GM21529 (cell line): ENCODE results near the gene CREBBP.

Experiments used
- ATAC-seq: cut with Tn5 transposase; IDR thresholded peaks from one replicate; pipeline ENCODE4 v1.9.1; 2021; ENCODE audit not compliant: unreplicated experiment

CREBBP gene

GRCh38 chr16:3879887-3880564, 487 bp downstream of the CREBBP start:
- ATAC-seq: peak; percentile 59

DNA sequence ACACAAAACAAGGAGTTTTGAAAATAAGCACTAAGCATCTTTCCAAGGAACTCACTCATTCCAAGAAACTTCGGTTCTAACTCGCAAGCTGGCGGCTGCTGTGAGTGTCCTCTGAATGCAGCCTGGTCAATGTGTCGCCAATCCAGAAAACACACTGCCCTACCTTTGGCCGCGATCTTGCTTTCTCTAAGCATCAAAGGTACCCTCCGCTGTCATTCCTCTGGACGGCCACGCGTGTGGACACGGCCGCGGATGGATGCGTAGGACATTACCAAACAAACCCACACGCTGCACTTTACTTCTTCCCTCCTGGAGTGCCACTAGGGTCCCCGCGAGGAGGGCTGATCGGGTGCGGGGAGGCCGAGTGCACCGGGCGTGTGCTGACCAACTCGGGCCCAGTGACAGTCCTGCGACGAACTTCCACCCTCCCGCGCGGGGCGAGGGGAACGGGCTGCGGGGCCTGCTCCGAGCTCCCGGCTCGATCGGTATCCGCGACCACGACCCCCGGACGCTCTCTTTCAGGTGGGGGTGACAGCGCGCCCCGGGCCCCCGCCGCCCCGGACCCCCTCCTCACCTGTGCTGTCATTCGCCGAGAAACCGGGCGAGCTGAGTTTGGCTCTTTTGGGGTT, 1.1 kb downstream of the CREBBP start:
- no peak for ATAC-seq

DNA sequence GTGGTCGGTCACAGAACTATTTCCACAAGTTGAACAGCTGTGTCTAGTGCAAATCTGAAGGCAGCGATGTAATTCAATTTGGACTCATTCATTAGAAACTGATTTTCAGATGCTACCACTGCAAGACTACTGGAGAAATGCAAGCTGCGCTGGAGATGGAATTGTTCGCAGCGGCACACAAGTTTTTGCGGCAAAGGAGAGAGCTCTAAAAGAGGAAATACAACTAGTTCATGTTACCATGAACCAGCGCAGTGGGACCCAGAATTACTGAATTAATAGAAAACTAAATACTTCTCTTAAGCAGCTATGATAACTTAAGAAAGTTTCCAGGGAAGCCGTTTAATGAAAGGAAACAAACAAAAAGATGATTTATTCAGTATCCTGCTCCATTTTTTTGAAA, 1.9 kb downstream of the CREBBP start:
- ATAC-seq: no peak

GRCh38 chr16:3876695-3877094, 3.8 kb downstream of the CREBBP start:
- no peak for ATAC-seq

GRCh38 chr16:3876160-3876559, 4.4 kb downstream of the CREBBP start:
- no peak for ATAC-seq

DNA sequence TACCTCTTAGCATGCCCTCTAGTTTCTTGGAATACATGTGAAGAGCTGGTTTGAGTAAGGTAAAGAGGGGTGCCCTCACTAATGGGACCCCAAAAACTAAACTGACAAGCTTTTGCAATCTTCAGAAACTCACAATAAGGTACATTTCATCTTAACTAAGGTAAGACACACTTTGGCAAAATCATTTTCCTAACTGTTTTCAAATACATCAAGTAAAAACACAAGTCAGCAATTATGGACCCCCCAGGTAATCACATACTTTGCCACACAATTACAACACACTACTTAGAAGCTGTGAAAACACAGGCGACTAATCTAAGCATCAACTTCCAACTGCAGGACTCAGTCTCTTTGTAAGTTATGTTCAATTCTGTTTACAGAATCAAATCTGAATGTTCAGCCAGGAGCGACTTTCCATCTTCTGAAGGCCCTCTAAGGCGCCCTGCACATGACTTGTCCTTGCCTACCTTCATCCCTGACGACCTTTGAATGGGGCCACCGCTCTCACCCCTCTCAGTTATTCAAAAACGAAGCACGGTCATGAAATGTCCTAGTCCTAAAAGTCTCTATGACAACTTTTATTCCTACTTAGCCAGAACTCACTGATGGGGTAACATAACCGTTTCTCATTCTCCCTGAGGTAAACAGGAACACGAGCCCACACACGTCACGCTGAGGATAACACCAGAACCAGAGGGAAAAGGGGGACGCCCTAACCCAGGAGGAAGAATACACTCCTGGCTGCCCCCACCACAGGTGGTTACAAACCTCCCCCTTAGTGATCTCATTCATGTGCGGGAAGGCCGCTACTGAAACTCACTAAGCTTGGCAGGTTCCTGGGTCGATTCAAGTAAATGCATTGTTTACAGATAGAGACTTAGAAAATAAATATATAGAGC, 5.5 kb downstream of the CREBBP start:
- ATAC-seq: no peak

DNA sequence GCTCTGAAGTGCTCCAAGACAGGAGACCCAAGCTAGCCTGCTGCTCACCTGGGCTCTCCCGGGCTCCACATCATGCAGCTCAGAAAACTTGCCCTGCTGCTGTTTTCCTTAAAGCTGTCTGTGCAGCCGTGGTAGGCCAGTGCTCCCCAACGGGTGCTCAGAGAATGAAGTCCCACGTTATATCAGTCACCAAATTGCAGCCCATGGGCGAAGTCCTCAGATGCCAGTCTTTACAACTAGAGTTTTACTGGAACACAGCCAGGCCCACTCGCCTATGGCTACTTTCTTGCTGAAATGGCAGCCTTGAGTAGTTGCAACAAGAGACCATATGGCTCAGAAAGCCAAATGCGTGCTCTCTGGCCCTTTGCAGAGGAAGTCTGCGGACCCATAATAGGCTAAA, 6.3 kb downstream of the CREBBP start:
- no peak for ATAC-seq

DNA sequence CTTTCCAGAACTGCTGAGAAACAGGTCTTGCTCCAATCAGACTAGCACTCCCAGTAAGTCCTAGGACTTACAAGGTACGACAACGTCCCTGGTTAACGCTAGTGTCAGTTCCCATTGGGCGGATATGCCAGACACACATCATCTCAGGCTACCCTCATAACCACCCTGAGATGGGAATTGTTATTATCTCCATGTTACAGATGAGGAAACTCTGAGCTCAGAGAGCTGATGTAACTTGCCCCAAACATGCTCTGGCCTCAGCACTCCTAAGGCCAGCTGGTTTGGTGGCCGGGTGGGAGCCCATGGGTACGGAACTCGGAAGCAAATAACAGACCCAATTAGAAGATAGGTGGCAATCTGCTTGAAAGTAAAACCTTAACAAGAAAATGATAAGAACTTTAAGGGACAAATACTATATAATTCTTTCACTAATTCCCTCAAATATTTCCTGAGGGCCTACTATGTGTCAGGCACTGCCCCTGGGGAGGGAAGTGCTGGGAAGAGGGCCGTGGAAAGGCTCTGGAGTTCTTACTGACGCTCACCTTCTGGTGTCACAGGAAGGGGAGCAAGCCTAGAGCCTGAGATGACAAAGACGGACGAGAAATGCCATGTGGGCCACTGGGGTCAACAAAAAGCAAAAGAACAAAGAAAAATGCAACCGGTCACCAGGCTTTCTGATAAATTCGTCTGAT, 6.9 kb downstream of the CREBBP start:
- no peak for ATAC-seq

GRCh38 chr16:3872216-3872895, 8.2 kb downstream of the CREBBP start:
- ATAC-seq: no peak

DNA sequence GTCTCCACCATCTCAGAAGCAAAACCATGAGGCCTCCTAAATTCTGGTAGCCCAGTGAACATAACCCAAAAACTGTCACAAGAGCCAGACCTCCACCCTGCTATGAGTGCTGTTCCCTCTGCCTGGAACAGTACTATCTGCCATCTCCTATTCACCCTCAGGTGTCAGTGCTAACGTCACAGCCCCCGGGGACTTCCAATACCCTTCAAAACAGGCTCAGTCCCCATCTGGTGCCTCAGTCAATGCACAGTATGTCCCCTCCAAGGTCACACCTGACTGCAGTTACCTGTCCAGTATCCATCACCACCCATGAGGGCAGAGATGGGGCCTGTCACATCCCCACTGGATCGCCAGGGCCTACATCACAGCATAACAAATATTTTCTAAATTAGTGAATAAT, 11.5 kb downstream of the CREBBP start:
- ATAC-seq: no peak

- ATAC-seq: no peak
These were observed 12.0 kb downstream of the CREBBP start for GRCh38 chr16:3868556-3868955.

DNA sequence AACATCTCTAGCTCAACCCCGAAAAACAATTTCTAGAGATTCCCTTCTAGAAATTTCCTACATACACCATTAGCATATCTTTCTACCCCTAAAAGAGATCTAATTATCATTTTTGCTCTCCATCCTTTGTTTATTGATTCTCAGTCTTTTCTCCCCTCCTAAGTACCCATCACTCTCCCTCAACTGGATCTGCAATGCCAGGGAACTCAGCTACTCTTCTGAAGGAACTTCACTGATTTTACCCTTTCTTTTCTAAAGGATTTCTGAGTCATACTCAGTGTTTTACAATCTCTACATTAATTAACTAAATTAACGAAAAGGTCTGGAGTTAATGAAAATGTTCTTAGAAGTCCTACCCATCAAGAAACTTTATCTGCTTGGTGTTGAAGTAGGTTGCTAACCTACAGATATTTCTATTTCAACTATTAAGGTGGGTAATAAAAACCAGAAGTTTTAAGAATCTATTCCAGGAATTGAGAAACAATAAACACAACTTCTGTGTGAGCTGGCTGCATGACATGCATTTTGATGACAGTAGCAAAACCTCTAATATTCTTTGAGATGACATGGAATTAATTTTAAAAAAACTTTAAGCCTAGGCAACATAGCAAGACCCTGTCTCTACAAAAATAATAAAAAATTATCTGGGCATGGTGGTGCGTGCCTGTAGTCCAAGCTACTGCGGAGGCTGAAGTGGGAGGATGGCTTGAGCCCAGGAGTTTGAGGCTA, 13.6 kb downstream of the CREBBP start:
- ATAC-seq: no peak

DNA sequence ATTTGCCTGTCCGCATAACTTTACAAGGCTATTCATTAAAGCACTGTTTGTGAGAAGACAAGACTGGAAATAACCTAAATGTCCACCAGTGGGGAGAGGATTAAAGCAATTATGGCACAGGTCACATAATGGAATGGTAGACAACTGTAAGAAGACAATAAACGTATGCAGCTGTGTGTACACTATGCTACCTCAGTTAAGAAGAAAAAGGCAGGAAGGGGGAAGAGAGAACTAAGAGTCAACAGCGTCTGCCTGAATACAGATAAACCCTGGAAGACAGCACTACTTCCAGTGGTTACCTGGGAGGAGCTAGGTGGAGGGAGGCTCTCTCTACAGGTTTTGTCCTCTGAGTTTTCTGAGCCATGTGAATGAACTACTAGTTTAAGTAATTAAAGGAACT, 15.3 kb downstream of the CREBBP start:
- ATAC-seq: no peak

DNA sequence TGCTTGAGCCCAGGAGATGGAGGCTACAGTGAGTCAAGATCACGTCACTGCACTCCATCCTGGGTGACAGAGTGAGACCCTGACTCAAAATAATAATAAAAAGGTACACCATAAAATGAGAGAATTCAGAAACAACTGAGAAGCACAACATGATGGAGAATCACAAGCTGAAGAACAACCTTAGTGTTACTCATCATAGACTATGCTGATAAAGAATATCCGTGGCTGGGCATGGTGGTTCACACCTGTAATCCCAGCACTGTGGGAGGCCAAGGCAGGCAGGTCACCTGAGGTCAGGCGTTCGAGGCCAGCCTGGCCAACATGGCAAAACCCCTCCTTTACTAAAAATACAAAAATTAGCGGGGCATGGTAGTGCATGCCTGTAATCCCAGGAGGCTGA, 16.0 kb downstream of the CREBBP start:
- no peak for ATAC-seq

- no peak for ATAC-seq
These were observed 16.9 kb downstream of the CREBBP start for GRCh38 chr16:3863587-3863986.

DNA sequence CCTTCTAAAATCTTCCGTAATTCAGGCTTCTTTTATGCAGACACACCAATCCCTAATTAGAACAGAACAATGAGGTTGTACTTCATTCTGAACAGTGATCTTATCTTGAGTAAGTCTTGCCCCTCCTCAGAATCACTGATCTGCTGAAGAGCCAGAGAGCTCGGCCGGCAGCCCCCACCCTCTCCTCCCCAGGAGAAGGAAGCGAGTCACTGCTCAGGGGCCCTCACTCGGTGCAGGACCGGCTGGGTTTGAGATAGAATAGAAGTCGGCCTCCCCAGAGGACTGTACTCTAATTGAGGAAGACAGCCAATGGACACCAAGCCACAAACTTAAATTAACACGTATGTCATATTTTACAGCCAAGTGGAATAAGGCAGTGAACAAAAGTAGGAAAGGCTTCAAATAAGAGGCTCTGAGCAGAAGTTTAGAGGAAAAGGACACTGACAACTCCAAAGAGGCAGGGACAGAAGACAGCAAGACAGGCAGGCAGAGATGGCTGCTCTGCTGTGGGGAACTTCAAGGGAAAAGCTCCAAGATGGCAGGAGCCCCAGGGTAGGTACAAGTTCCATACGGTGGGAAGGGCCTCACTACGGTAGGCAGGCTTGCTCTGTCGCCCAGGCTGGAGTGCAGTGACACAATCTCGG, 18.6 kb downstream of the CREBBP start:
- ATAC-seq: no peak

DNA sequence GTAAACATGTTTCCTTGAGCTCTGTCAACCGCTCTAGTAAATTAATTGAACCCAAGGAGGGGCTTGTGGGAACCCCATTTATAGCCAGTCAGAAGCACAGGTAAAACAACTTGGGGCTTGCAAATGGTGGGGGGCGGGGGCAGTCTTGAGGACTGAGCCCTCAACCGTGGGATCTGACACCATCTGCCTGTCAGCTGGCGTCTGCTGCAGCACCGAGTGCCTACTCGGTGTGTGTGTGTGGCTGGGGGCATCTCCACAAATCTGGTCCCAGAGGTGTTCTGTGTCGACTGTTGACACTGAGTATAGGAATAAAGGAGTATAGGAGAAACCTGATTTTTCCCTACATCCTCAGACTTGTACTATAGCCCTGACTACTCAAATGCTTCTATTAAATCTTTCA, 20.6 kb downstream of the CREBBP start:
- ATAC-seq: no peak

DNA sequence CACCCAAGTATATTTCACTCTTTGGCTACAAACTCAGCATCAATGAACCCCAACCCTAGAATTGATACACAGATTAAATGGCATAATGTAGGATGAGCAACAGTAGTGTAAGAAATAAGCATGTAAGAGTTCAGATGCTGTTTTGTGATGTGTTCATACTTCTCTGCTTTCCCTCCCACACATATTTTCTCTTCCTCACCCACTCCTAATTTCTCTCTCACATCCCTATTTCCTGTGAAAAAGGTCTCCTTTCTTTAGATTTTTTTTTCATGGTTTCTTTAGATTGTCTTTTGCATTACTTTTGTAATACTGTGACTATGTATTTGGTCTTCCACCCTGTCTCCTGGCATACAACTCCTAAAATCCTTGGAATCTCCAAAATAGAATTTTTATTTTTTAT, 21.7 kb downstream of the CREBBP start:
- ATAC-seq: no peak

DNA sequence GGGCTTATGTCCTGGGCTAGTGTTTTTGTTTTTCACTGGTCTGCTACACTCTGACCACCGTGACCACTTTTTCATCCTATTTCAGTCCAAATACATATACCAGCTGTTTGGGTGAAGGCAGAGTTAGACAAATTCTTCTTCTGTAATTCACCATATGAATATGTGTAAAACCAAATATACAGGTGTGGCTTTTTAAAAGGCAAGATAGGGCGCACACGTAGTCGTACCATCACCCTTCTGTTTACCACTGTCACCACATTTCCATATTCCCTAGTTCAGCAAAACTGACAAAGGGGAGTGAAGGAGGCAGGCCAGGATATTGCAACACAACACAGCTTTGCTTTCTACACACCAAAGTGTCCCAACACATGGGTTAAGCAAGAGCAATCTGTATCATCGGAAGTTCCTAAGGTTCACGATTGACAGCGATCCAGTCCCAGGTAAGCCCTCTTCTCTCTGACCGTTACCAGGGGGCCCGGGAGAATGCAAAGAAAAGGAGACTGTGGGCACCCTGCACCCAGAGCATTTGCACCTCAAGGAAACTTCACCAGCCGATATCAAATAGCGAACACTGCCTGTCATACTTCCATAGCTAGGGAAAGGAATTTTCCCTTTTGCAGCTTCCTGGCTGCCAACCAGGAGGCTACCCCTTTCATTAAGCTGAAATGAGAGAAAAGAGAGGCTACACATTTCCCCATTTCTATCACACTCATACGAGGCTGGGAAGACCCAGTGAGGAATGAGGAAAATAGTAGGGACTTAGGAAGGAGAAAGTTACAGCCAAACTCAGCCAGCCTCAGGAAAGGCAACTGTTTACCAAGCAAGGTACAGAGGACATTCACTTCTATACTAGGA, 23.1 kb downstream of the CREBBP start:
- peak; percentile 51 for ATAC-seq
